ENCODE results near the gene RRAD.

GRCh38 chr16:66950971-66951790, 25.8 kb upstream of the RRAD start:
- TF ChIP-seq CTCF (IDR thresholded peaks at IDR 0.05; ENCODE audit: poor library complexity, severe bottlenecking): no peak
- TF ChIP-seq TAF1 (IDR thresholded peaks at IDR 0.05; ENCODE audit: low read depth): no peak
- TF ChIP-seq EZH2 (IDR thresholded peaks at IDR 0.05; ENCODE audit: borderline replicate concordance, insufficient read depth, low read length, poor library complexity, severe bottlenecking): no peak
